Neural cell (in vitro differentiated cells): Measurements from ENCODE around the gene SACM1L.

Experiments used
- EP300 ChIP-seq: fragments of 450-650 bp; conservative IDR thresholded peaks from 2 replicates; pipeline ENCODE4 v1.6.1; 2014; ENCODE audit warnings: antibody characterized with exemption, mild to moderate bottlenecking, moderate library complexity; ENCODE audit not compliant: poor library complexity, severe bottlenecking
- EZH2 ChIP-seq: fragments of 200-600, 300-800 bp; shearing (Covaris generic), sonication (generic); IDR thresholded peaks from 2 replicates; pipeline ENCODE4 v1.6.1; 2014; ENCODE audit warnings: antibody characterized with exemption, low read length, borderline replicate concordance, mild to moderate bottlenecking; ENCODE audit not compliant: insufficient read depth, poor library complexity, severe bottlenecking
- POLR2AphosphoS5 ChIP-seq: IDR thresholded peaks from 2 replicates; pipeline ENCODE4 v1.6.1; 2012
- RAD21 ChIP-seq: fragments of 450-650 bp; conservative IDR thresholded peaks from 2 replicates; pipeline ENCODE4 v1.6.1; 2014; ENCODE audit warnings: antibody characterized with exemption, mild to moderate bottlenecking, moderate library complexity
- TF ChIP-seq, protein P1 (sequence below): fragments of 450-650 bp; IDR thresholded peaks from 2 replicates; pipeline ENCODE4 v1.5.1; 2014; ENCODE audit warnings: antibody characterized with exemption, mild to moderate bottlenecking, moderate library complexity; ENCODE audit not compliant: poor library complexity, severe bottlenecking

DNA sequence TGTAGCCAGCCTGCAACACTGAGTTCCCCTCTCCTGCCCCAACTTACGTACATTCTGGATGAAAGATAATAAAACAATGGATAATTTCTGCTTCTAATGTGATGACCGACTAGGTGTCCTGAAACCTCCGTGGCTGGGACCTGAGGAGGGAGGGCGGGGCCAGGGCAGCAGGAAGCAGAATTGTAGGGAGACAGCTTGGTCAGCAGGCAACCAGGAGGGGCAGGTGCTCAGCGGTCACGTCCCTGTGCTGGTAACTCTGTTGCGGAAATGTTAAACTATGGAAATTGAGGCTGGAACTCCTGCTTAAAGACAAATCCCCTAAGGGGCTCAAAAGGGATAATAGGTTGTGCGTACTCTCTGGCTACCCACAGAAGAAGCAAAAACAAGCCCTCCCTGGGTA, 76.8 kb downstream of the SACM1L start:
- TF ChIP-seq POLR2AphosphoS5: no peak
- TF ChIP-seq, protein P1, sequence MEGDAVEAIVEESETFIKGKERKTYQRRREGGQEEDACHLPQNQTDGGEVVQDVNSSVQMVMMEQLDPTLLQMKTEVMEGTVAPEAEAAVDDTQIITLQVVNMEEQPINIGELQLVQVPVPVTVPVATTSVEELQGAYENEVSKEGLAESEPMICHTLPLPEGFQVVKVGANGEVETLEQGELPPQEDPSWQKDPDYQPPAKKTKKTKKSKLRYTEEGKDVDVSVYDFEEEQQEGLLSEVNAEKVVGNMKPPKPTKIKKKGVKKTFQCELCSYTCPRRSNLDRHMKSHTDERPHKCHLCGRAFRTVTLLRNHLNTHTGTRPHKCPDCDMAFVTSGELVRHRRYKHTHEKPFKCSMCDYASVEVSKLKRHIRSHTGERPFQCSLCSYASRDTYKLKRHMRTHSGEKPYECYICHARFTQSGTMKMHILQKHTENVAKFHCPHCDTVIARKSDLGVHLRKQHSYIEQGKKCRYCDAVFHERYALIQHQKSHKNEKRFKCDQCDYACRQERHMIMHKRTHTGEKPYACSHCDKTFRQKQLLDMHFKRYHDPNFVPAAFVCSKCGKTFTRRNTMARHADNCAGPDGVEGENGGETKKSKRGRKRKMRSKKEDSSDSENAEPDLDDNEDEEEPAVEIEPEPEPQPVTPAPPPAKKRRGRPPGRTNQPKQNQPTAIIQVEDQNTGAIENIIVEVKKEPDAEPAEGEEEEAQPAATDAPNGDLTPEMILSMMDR: no peak
- no peak for TF ChIP-seq RAD21
- no peak for TF ChIP-seq EP300
- TF ChIP-seq EZH2: no peak
